Glomerular endothelial cell (primary cell): ENCODE measurements around the gene SMAP1. TPM values are rescaled to one million over a fixed set of nuclear protein-coding genes. Genes with fewer than 3 reads are reported as not detected.

Experiments
- DNase-seq: peaks from one replicate; pipeline ENCODE4 v3.0.0-alpha.2; 2011; ENCODE audit warnings: low read depth, low spot score; ENCODE audit errors: extremely low read depth
- total RNA-seq: library from RNA; depleted of rRNA; stranded (reverse); fragments of >200 nt; gene quantifications from 2 replicates; pipeline ENCODE4 v1.2.3, GENCODE V29; 2015

Gene SMAP1
- total RNA-seq, 1 donor from 2014 or later: 28.4 TPM

GRCh38 chr6:70680396-70680795 is 12.7 kb downstream of the SMAP1 start:
- no peak for DNase-seq

- no peak for DNase-seq
These were observed 17.3 kb downstream of the SMAP1 start for GRCh38 chr6:70684794-70685493.

GRCh38 chr6:70685494-70686180 is 18.0 kb downstream of the SMAP1 start:
- no peak for DNase-seq

GRCh38 chr6:70686548-70687133 is 19.0 kb downstream of the SMAP1 start:
- DNase-seq: no peak

DNA sequence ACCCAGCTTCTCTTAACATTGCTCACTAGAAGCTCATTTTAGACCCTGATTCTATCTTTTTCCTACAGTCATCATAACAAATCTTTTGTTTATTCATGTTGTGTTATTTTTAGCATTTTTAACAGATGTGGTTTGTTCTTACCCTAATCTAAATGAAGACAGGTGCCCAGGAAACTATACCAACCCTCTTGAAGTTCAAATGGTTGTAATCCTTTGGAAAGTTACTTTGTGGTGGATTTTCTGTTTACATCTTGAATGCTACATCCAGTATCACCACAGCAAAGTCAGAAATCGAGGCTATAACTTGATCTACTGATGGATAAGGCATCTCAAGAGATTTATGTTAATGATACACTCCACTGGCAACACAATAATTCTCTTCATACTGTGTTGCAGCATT is 26.2 kb downstream of the SMAP1 start:
- DNase-seq: no peak

- no peak for DNase-seq
These were observed 26.7 kb downstream of the SMAP1 start for GRCh38 chr6:70694371-70694770.

- no peak for DNase-seq
These were observed 33.5 kb downstream of the SMAP1 start for GRCh38 chr6:70700922-70701876.

- no peak for DNase-seq
These were observed 38.1 kb downstream of the SMAP1 start for GRCh38 chr6:70705772-70706171.

GRCh38 chr6:70706491-70707123 is 38.9 kb downstream of the SMAP1 start:
- peak; percentile 65 for DNase-seq

DNA sequence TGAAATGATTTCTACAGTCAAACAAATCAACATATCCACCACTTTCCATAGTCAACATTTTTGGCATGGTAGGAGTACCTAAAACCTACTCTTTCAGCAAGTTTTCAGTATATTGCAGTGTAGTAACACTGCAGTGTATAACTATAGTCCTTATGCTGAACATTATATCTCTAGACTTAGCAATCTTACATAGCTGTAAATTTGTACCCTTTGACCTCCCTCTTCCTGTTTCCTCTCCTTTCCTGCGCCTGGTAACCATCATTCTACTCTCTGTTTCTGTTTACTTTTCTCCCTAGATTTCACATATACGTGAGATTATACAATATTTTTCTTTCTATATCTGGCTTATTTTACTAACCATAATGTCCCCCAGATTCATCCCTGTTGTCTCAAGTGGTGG is 40.2 kb downstream of the SMAP1 start:
- no peak for DNase-seq

- DNase-seq: no peak
These were observed 40.8 kb downstream of the SMAP1 start for GRCh38 chr6:70708448-70708847.

GRCh38 chr6:70709826-70710225 is 42.1 kb downstream of the SMAP1 start:
- DNase-seq: no peak

GRCh38 chr6:70714716-70715257 is 47.1 kb downstream of the SMAP1 start:
- DNase-seq: no peak

- peak; percentile 37 for DNase-seq
These were observed 49.5 kb downstream of the SMAP1 start for GRCh38 chr6:70717038-70717801.

DNA sequence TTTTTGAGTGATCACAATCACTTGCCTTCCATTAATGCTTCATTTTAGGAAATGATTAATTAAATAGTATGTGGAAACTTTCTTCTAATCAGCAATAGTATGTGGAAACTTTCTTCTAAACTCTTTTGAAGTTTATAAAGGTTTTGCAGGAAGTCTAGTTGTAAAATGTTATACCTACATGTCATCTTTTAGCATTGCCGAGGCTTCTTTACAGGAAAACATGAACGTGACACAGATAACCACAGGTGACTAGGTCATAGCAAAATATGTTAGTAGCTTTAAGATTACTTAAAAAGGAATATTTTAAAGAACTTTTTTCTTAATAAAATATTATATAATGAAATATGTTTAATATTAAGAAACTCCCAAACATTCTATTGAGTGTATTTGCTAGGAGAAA is 56.8 kb downstream of the SMAP1 start:
- no peak for DNase-seq

GRCh38 chr6:70725817-70726415 is 58.2 kb downstream of the SMAP1 start:
- DNase-seq: no peak

GRCh38 chr6:70734381-70734780 is 66.7 kb downstream of the SMAP1 start:
- no peak for DNase-seq

- no peak for DNase-seq
These were observed 67.3 kb downstream of the SMAP1 start for GRCh38 chr6:70734979-70735378.

DNA sequence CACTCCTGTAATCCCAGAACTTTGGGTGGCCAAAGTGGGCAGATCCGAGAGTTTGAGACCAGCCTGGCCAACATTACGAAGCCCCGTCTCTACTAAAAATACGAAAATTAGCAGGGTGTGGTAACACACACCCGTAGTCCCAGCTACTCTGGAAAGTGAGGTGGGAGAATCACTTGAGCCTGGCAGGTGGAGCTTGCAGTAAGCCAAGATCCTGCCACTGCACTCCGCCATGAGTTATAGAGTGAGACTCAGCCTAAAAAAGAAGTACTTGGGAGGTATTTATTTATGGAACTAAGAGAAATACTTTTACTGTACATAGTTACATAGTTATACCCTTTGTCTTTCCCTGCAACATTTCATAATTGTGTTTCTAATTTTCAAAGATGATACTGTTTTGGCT is 67.8 kb downstream of the SMAP1 start:
- DNase-seq: no peak
